ENCODE results near the gene ACTRT2.

The ACTRT2 gene

DNA sequence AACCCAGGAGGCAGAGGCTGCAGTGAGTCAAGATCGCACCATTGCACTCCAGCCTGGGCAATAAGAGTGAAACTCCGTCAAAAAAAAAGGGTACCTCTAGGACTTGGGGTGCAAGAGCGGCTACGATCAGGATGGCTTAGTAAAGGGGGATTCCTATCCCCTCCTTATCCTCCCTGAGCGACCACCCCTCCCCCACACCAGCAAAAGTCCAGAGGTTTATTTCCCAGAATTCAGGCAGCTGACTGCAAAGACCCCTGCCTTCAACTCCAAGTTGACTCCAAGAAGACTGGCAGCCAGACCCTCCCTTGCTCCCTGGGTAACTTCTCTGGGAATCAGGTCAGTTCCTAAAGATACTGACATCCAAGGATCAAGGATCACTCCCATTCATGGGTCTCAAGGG lies 35.4 kb downstream of the ACTRT2 start:
- Mint-ChIP-seq H3K4me3 (no peak overlapping the region), H3K27me3 (peaks cover 14% of the 10 kb centered on the region), H3K27ac (no peak overlapping the region), H3K4me1 (ENCODE audit: low read depth) (no peaks in the 10 kb centered on the region), H3K36me3 (ENCODE audit: low read depth) (peaks cover 5% of the 10 kb centered on the region), H3K9me3 (peaks cover 6% of the 10 kb centered on the region)

DNA sequence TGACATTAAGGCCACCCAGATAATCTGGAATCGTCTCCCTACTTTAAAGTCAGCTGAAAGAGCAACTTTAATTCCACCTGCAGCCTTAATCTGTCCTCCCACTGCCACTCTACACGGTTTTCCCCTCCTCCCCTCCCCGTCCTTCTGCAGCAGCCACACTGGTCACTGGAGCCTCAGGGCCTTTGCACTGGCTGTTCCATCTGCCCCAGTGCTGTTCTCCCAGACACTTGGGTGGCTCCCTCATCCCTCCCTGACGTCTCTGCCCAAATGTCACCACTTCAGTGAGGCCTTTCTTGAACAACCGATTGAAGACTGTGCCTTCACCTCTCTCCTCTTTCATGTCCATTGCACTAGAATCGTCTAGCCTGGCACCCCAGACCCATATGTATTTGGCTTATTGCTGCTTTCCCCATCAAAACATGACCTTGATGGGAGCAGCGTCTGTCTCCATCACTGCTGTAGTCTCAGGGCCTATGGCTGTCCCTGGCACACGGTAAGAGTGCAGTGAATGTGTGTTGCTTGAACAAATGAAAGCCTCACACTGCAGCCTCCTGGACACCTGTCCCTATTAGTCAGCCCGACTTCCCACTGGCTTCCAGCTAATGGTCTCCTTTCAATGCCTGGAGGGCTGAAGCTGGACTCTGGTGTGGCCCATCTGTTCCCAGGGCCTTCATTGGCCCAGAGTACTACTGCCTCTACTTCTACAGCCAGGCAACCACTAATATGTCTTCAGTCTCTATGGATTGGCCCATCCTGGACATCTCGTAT lies 37.2 kb downstream of the ACTRT2 start:
- Mint-ChIP-seq H3K27me3 (peaks cover 4% of the 10 kb centered on the region), H3K36me3 (ENCODE audit: low read depth) (no peaks in the 10 kb centered on the region), H3K4me3 (no peak overlapping the region), H3K9me3 (no peaks in the 10 kb centered on the region), H3K4me1 (ENCODE audit: low read depth) (no peaks in the 10 kb centered on the region), H3K27ac (no peak overlapping the region)

DNA sequence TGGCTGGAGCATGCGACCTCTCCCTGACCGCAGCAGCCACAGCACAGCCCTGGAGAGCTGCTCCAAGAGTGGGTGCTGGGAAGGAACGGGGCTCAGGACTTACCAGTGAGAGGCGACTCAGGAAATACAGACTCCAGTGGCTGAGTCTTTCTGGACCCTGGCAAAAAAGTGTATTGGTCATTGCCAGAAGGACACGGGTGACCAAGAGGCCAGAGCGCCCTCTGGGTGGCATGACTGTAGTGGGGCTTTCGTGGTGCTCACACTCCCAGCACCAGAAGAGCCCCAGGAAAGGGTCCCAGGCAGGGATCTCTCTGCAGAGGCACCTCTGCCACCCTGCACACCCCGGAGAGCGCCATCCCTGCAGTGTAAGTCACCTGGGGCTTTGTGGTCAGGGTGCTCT lies 38.9 kb downstream of the ACTRT2 start:
- H3K36me3 Mint-ChIP-seq (ENCODE audit: low read depth), result no peaks in the 10 kb centered on the region
- no peak overlapping the region for H3K4me3 Mint-ChIP-seq
- H3K9me3 Mint-ChIP-seq, result no peaks in the 10 kb centered on the region
- H3K27ac Mint-ChIP-seq, result no peak overlapping the region
- peaks cover 4% of the 10 kb centered on the region for H3K27me3 Mint-ChIP-seq
- no peaks in the 10 kb centered on the region for H3K4me1 Mint-ChIP-seq (ENCODE audit: low read depth)

DNA sequence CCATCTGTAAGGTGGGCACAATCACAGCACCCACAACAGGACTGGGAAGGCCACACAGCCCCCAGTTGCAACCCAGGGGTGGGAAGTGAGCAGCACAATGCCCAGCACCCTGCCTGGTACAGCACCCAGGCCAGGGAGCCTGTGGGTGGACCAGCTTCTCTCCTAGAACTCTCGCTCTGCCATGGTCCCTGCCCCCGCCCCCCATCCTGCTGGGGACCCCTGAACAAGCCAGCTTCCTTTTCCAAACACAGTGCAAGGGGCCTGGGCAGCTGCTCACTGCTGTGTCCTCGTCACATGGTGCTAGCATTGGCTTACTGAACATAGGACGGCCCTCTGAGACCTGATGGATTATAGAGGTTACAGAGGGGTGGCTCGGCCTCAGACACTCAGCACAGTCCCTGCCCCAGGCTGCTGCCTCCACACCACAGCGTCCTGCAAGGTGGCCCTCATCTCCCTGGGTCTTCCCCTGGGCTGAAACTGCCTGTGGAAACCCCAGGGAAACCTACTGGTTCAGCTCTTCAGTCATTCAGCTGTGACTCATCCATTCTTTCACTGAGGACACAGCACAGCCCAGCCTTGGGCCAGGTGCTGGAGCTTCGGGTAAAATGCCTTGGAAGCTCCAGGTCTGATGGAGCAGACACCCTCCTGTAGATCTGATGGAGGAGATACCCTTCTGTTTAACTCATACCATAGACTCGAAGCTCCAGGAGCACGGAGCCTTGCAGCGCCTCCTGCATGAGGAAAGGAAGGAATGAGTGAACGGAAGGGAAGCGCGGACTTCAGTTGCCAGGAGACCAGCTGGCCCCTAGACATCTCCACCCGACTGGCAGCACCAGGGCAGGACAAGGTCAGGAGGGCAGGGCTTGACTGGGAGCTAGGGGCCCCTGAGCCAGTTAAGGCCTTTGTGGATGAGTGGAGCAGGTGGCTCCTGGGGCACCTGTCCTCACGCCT lies 39.6 kb downstream of the ACTRT2 start:
- Mint-ChIP-seq H3K27me3 (peaks cover 4% of the 10 kb centered on the region), H3K9me3 (no peaks in the 10 kb centered on the region), H3K4me1 (ENCODE audit: low read depth) (no peaks in the 10 kb centered on the region), H3K27ac (no peak overlapping the region), H3K36me3 (ENCODE audit: low read depth) (no peaks in the 10 kb centered on the region), H3K4me3 (no peak overlapping the region)

GRCh38 chr1:3061566-3061965 lies 40.3 kb downstream of the ACTRT2 start:
- Mint-ChIP-seq H3K27ac (no peak overlapping the region), H3K4me3 (no peak overlapping the region), H3K4me1 (ENCODE audit: low read depth) (no peaks in the 10 kb centered on the region), H3K27me3 (peaks cover 4% of the 10 kb centered on the region), H3K9me3 (no peaks in the 10 kb centered on the region), H3K36me3 (ENCODE audit: low read depth) (no peaks in the 10 kb centered on the region)

DNA sequence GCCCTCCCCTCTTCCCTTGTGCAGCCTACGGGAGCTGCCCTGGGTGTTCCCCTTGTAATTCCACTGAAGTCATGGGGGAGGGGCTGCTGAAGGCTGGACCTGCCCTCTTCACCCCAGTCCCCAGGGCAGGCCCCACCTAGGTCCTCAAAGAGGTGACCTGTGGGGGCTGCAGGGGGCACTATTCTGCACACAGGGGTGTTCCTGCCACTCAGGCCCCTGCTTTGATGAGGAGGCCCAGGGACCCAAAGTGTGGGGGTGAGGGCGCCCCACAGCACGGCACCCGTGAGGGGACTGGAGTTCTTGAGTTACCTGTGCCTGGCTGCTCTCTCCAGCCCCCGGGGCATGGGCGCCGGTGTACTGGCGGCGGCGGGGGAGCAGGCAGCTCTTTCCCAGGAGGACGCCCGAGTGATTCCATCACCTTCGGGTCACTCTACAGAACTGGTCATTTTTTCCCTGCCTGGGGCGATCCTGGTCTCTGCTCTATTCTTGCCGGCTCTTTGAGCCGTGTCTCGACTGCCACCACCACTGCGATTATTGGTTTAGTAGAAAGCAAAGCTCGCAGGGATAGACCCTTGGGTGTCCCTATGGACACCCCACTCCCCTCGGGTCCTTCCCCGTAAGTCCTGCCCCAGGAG lies 40.8 kb downstream of the ACTRT2 start:
- Mint-ChIP-seq H3K9me3 (no peaks in the 10 kb centered on the region), H3K36me3 (ENCODE audit: low read depth) (no peaks in the 10 kb centered on the region), H3K4me3 (no peak overlapping the region), H3K27ac (no peak overlapping the region), H3K4me1 (ENCODE audit: low read depth) (no peaks in the 10 kb centered on the region), H3K27me3 (peaks cover 2% of the 10 kb centered on the region)

DNA sequence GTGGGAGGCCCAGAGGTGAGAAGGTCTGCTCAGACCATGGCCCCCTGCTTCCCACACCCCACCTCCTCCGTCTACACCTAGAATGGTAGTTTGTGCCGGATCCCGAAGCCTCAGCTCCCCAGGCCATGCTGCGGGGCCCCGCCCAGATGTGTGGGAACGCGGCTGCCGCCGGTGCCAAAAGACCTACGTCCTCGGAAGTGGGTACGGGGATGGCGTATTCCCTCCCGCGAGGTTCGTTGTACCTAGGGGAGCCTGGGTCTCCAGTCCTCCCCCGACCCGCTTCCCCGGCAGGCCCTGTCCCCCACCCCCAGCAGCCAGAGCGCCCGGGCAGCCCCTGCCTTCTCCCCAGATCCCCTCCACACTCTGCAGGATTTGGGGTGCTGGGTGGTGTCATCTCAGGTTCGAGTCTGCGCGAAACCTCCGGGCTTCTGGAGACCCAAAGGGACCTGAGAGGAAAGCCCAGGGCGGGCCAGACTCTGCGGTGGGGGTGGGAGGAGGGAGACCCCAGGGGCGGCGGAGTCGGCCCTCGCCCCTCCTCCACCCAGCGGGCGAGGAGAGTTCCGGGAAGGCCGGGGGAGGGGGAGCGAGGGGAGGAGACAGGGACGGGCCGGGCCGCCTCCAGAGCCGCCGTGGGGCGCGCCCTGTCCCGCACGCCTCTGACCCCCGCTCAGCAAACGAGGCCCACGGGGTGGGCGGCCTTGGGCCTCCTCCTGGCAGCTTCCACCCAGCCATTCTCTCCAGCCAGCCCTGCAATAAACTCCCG lies 41.5 kb downstream of the ACTRT2 start:
- H3K27me3 Mint-ChIP-seq, result no peaks in the 10 kb centered on the region
- H3K27ac Mint-ChIP-seq, result no peak overlapping the region
- H3K4me3 Mint-ChIP-seq, result no peak overlapping the region
- no peaks in the 10 kb centered on the region for H3K4me1 Mint-ChIP-seq (ENCODE audit: low read depth)
- no peaks in the 10 kb centered on the region for H3K9me3 Mint-ChIP-seq
- H3K36me3 Mint-ChIP-seq (ENCODE audit: low read depth), result no peaks in the 10 kb centered on the region

GRCh38 chr1:3063379-3064295 lies 42.4 kb downstream of the ACTRT2 start:
- H3K36me3 Mint-ChIP-seq (ENCODE audit: low read depth), result no peaks in the 10 kb centered on the region
- no peak overlapping the region for H3K4me3 Mint-ChIP-seq
- H3K9me3 Mint-ChIP-seq, result no peaks in the 10 kb centered on the region
- H3K27me3 Mint-ChIP-seq, result no peaks in the 10 kb centered on the region
- no peak overlapping the region for H3K27ac Mint-ChIP-seq
- H3K4me1 Mint-ChIP-seq (ENCODE audit: low read depth), result no peaks in the 10 kb centered on the region

GRCh38 chr1:3064296-3064850 lies 43.1 kb downstream of the ACTRT2 start:
- Mint-ChIP-seq H3K4me3 (no peak overlapping the region), H3K9me3 (no peaks in the 10 kb centered on the region), H3K27me3 (peaks cover 4% of the 10 kb centered on the region), H3K27ac (no peak overlapping the region), H3K4me1 (ENCODE audit: low read depth) (peaks cover 4% of the 10 kb centered on the region), H3K36me3 (ENCODE audit: low read depth) (no peaks in the 10 kb centered on the region)

DNA sequence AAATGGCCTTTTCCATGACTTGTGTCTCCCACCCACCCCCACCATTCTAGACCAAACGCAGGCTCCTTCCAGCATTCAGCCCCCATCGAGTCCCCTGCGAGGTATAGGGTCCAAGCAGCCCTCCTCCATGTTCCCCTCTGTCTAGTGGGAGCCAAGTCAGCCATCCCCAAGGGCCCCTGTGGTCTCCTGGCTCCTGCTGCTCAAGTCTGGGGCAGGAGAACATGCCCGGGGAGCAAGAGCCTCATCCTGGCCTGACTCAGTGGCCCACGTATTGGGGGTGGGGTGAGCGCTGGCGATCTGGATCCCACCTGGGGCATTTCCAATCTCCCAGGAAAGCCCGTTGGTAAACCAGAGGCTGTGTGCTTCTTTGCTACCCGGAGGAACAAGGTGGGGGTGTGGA lies 43.6 kb downstream of the ACTRT2 start:
- no peaks in the 10 kb centered on the region for H3K36me3 Mint-ChIP-seq (ENCODE audit: low read depth)
- H3K9me3 Mint-ChIP-seq, result no peaks in the 10 kb centered on the region
- H3K27me3 Mint-ChIP-seq, result peaks cover 4% of the 10 kb centered on the region
- no peak overlapping the region for H3K4me3 Mint-ChIP-seq
- H3K27ac Mint-ChIP-seq, result no peak overlapping the region
- H3K4me1 Mint-ChIP-seq (ENCODE audit: low read depth), result peaks cover 4% of the 10 kb centered on the region

- Mint-ChIP-seq H3K4me3 (no peak overlapping the region), H3K27ac (no peak overlapping the region), H3K27me3 (peaks cover 4% of the 10 kb centered on the region), H3K36me3 (ENCODE audit: low read depth) (no peaks in the 10 kb centered on the region), H3K9me3 (no peaks in the 10 kb centered on the region), H3K4me1 (ENCODE audit: low read depth) (peaks cover 4% of the 10 kb centered on the region)
Observed at GRCh38 chr1:3065396-3065795, 44.1 kb downstream of the ACTRT2 start.

DNA sequence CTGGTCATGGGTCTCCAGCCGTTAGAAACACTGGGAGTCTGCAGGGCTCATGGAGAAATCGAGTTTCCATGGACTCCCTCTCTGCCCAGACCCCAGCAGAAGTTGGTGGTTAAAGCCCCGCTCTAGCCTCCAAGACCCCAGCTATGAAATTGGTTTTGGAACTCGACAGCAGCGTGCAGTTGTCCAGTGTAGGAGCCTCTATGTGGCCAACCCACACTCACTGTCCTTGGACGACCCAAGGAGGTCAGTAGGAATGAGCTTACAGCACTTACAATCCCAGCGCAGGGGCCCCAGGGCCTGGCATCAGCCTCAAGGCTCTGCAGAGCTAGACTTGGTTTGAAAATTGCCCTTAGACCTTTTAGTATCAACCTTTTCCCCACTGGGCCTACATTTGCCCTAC lies 44.5 kb downstream of the ACTRT2 start:
- Mint-ChIP-seq H3K4me1 (ENCODE audit: low read depth) (peaks cover 4% of the 10 kb centered on the region), H3K4me3 (no peak overlapping the region), H3K27ac (no peak overlapping the region), H3K36me3 (ENCODE audit: low read depth) (no peaks in the 10 kb centered on the region), H3K9me3 (no peaks in the 10 kb centered on the region), H3K27me3 (peaks cover 4% of the 10 kb centered on the region)

- Mint-ChIP-seq H3K27ac (no peak overlapping the region), H3K36me3 (ENCODE audit: low read depth) (no peaks in the 10 kb centered on the region), H3K27me3 (peaks cover 4% of the 10 kb centered on the region), H3K4me1 (ENCODE audit: low read depth) (peaks cover 4% of the 10 kb centered on the region), H3K4me3 (no peak overlapping the region), H3K9me3 (no peaks in the 10 kb centered on the region)
Observed at GRCh38 chr1:3066250-3066711, 45.0 kb downstream of the ACTRT2 start.

All from stimulated activated naive CD8-positive, alpha-beta T cell treated with anti-CD3 and anti-CD28 coated beads, Interleukin-15, Interleukin-2, amounts not matched to agents 100 ng/mL and 50 ng/mL, for 24 hours (primary cell).